Adipocyte (in vitro differentiated cells): ENCODE results near the gene MIGA2.
A peak's percentile ranks its signal among the peaks of the same experiment; 100 is the strongest.
"Not testable (repeated sequence)": the region's sequence is repeated elsewhere in the genome, so short reads cannot be mapped to it uniquely, and the experiment has no call there.

Experiments
- DNase-seq: peaks from one replicate; pipeline ENCODE4 v3.0.0-alpha.2; 2015; ENCODE audit warnings: low read depth
- H3K27me3 ChIP-seq: replicated peaks from 2 replicates; pipeline ENCODE4 v1.7.0; 2013; ENCODE audit warnings: mild to moderate bottlenecking, low read length, moderate library complexity; ENCODE audit not compliant: control insufficient read depth, insufficient read depth
- H3K36me3 ChIP-seq: 2 replicates; pipeline ENCODE4 v1.7.0; 2013; ENCODE audit warnings: low read length, mild to moderate bottlenecking, moderate library complexity; ENCODE audit not compliant: control insufficient read depth, insufficient read depth, severe bottlenecking
- H3K4me1 ChIP-seq: 2 replicates; pipeline ENCODE4 v1.7.0; 2013; ENCODE audit warnings: mild to moderate bottlenecking, low read length, moderate library complexity; ENCODE audit not compliant: control insufficient read depth, insufficient read depth
- H3K4me3 ChIP-seq: 2 replicates; pipeline ENCODE4 v1.7.0; 2013; ENCODE audit warnings: mild to moderate bottlenecking, low read length, moderate library complexity
- H3K9ac ChIP-seq: 2 replicates; pipeline ENCODE4 v1.7.0; 2013; ENCODE audit warnings: mild to moderate bottlenecking, low read length, moderate library complexity
- H3K9me3 ChIP-seq: 2 replicates; pipeline ENCODE4 v1.7.0; 2013; ENCODE audit warnings: mild to moderate bottlenecking, low read length, moderate library complexity; ENCODE audit not compliant: control insufficient read depth

MIGA2 gene

GRCh38 chr9:129105857-129106694, 69.7 kb downstream of the MIGA2 start:
- peaks cover 17% of the 10 kb centered on the region for H3K4me1 ChIP-seq

GRCh38 chr9:129107651-129108050, 71.2 kb downstream of the MIGA2 start:
- Histone ChIP-seq H3K36me3 (peaks cover 15% of the 10 kb centered on the region), H3K9ac (no peak overlapping the region), H3K4me1 (peaks cover 17% of the 10 kb centered on the region), H3K27me3 (no peaks in the 10 kb centered on the region), H3K4me3 (no peak overlapping the region), H3K9me3 (no peaks in the 10 kb centered on the region)
- DNase-seq = no peak

More at GRCh38 chr9:129105857-129106694, 69.7 kb downstream of the MIGA2 start:
- Histone ChIP-seq H3K4me3 (no peak overlapping the region), H3K27me3 (no peaks in the 10 kb centered on the region), H3K9me3 (no peaks in the 10 kb centered on the region), H3K36me3 (peaks cover 27% of the 10 kb centered on the region), H3K9ac (no peak overlapping the region)
- DNase-seq = no peak

GRCh38 chr9:129108083-129108804, 71.8 kb downstream of the MIGA2 start:
- no peaks in the 10 kb centered on the region for H3K9me3 ChIP-seq

GRCh38 chr9:129108805-129109536, 72.5 kb downstream of the MIGA2 start:
- Histone ChIP-seq H3K27me3 (no peaks in the 10 kb centered on the region), H3K4me1 (peaks cover 10% of the 10 kb centered on the region), H3K9me3 (no peaks in the 10 kb centered on the region), H3K36me3 (peaks cover 15% of the 10 kb centered on the region), H3K9ac (peak overlapping the region; percentile 95), H3K4me3 (peak overlapping the region; percentile 95)
- no peak for DNase-seq

More at GRCh38 chr9:129108083-129108804, 71.8 kb downstream of the MIGA2 start:
- Histone ChIP-seq H3K27me3 (no peaks in the 10 kb centered on the region), H3K4me1 (peaks cover 16% of the 10 kb centered on the region), H3K9ac (no peak overlapping the region), H3K36me3 (peaks cover 15% of the 10 kb centered on the region), H3K4me3 (no peak overlapping the region)
- no peak for DNase-seq

GRCh38 chr9:129109537-129109903, 73.1 kb downstream of the MIGA2 start:
- Histone ChIP-seq H3K9ac (peak overlapping the region; percentile 95), H3K36me3 (peaks cover 15% of the 10 kb centered on the region), H3K9me3 (no peaks in the 10 kb centered on the region), H3K4me3 (peak overlapping the region; percentile 95), H3K4me1 (peaks cover 10% of the 10 kb centered on the region), H3K27me3 (no peaks in the 10 kb centered on the region)
- DNase-seq = peak; percentile 30

GRCh38 chr9:129109952-129110739, 73.7 kb downstream of the MIGA2 start:
- H3K4me1 ChIP-seq = peaks cover 10% of the 10 kb centered on the region
- peak overlapping the region; percentile 95 for H3K9ac ChIP-seq
- peak; percentile 72 for DNase-seq
- peaks cover 15% of the 10 kb centered on the region for H3K36me3 ChIP-seq
- no peaks in the 10 kb centered on the region for H3K27me3 ChIP-seq
- H3K9me3 ChIP-seq = no peaks in the 10 kb centered on the region
- peak overlapping the region; percentile 95 for H3K4me3 ChIP-seq

- DNase-seq = peak; percentile 98
- Histone ChIP-seq H3K9ac (peak within 1 kb of the TSS; percentile 95), H3K36me3 (peaks cover 8% of the 10 kb centered on the region), H3K4me3 (peak within 1 kb of the TSS; percentile 95), H3K9me3 (no peaks in the 10 kb centered on the region), H3K27me3 (no peaks in the 10 kb centered on the region), H3K4me1 (peaks cover 10% of the 10 kb centered on the region)
These were observed 74.5 kb downstream of the MIGA2 start, which contains the start of the genes CRAT and PTPA for GRCh38 chr9:129110740-129111527. CRAT (minus strand) TSS chr9:129110793; CDS start chr9:129110509, 284 bp downstream. PTPA (plus strand) TSS chr9:129111415; CDS start chr9:129111601, 186 bp downstream.

GRCh38 chr9:129111528-129112151, 75.2 kb downstream of the MIGA2 start:
- H3K27me3 ChIP-seq = no peaks in the 10 kb centered on the region
- peak; percentile 71 for DNase-seq

GRCh38 chr9:129112526-129112925, 76.1 kb downstream of the MIGA2 start:
- not testable (repeated sequence) for H3K36me3 ChIP-seq, H3K4me1 ChIP-seq, H3K9me3 ChIP-seq, H3K27me3 ChIP-seq, DNase-seq
- Histone ChIP-seq H3K9ac (peak overlapping the region; percentile 89), H3K4me3 (peak overlapping the region; percentile 92)

More at GRCh38 chr9:129111528-129112151, 75.2 kb downstream of the MIGA2 start:
- Histone ChIP-seq H3K4me1 (peaks cover 10% of the 10 kb centered on the region), H3K9ac (peak overlapping the region; percentile 89), H3K36me3 (peaks cover 8% of the 10 kb centered on the region), H3K9me3 (no peaks in the 10 kb centered on the region), H3K4me3 (peak overlapping the region; percentile 92)
